ENCODE measurements around the gene DYNC2H1. TPM values are rescaled to one million over a fixed set of nuclear protein-coding genes. Genes with fewer than 3 reads are reported as not detected.

DYNC2H1 gene
- total RNA-seq, 1 donor from 2014 or later = 17.2 TPM

DNA sequence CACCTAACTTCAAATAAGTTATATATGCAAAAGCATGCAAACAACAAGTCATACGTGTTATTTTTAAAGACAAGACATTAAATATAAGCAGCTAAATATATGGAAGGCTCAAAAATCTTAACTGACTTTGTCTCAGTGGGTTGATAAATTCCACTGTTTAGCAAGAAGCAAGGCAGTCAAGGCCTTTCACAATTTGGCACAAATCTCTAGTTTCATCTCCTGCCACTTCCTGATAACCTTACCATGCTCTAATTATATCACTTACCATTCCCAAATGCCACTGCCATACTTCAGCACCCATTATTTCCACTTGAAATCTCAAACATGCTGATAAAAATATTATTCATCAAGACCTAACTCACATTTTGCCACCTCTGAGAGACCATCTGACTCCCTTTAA is 42.1 kb upstream of the DYNC2H1 start:
- no peak overlapping the region for H3K9ac ChIP-seq (ENCODE audit: low read length)
- peaks cover 17% of the 10 kb centered on the region for H3K36me3 ChIP-seq (ENCODE audit: insufficient read depth, low read length)

DNA sequence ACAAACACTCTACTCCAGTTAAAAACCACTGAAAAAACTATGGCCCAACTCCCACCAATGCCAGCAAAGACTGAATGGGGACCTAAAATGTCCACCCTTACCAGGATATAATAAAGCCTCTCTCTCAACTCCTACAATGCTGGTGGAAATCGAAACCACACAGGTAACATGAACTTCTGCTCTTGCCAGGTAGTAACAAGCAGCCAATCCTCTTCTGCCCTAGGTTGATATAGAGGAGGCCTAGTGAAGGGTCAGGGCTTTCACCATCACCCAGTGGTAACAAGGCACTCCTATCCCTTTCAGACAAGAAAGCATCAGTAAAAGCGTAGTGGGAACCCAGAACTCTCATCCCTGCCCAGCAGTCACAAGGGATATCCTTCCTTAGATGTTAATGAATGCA is 39.9 kb upstream of the DYNC2H1 start:
- FAIRE-seq = no peak
- H3K9me3 Mint-ChIP-seq (ENCODE audit: unreplicated experiment) = no peaks in the 10 kb centered on the region
- no peak overlapping the region for H3K4me2 ChIP-seq (ENCODE audit: low read length)

More for the DNA sequence above, 42.1 kb upstream of the DYNC2H1 start:
- Mint-ChIP-seq H3K4me1 (ENCODE audit: low read depth, unreplicated experiment) (peaks cover 6% of the 10 kb centered on the region), H3K9me3 (ENCODE audit: unreplicated experiment) (no peaks in the 10 kb centered on the region), H3K4me3 (ENCODE audit: unreplicated experiment) (no peak overlapping the region), H3K36me3 (ENCODE audit: low read depth, unreplicated experiment) (peaks cover 10% of the 10 kb centered on the region), H3K27ac (ENCODE audit: unreplicated experiment) (no peak overlapping the region), H3K27me3 (ENCODE audit: low read depth, unreplicated experiment) (no peaks in the 10 kb centered on the region)
- Histone ChIP-seq H3K27ac (ENCODE audit: low read depth, low read length) (no peak overlapping the region), H3K4me3 (ENCODE audit: insufficient read depth, low read depth, low read length) (no peak overlapping the region), H3K79me2 (ENCODE audit: insufficient read depth, low read length) (peaks cover 45% of the 10 kb centered on the region), H3K27me3 (ENCODE audit: insufficient read depth, low read length) (no peaks in the 10 kb centered on the region), H3K4me2 (ENCODE audit: low read length) (no peak overlapping the region), H3K4me1 (ENCODE audit: insufficient read depth, low read length) (no peaks in the 10 kb centered on the region), H2AFZ (ENCODE audit: low read depth, low read length) (no peak overlapping the region), H4K20me1 (ENCODE audit: insufficient read depth, low read length) (peaks cover 41% of the 10 kb centered on the region), H3K9me3 (ENCODE audit: insufficient read depth, low read depth, low read length) (no peaks in the 10 kb centered on the region)
- TF ChIP-seq, protein P1, sequence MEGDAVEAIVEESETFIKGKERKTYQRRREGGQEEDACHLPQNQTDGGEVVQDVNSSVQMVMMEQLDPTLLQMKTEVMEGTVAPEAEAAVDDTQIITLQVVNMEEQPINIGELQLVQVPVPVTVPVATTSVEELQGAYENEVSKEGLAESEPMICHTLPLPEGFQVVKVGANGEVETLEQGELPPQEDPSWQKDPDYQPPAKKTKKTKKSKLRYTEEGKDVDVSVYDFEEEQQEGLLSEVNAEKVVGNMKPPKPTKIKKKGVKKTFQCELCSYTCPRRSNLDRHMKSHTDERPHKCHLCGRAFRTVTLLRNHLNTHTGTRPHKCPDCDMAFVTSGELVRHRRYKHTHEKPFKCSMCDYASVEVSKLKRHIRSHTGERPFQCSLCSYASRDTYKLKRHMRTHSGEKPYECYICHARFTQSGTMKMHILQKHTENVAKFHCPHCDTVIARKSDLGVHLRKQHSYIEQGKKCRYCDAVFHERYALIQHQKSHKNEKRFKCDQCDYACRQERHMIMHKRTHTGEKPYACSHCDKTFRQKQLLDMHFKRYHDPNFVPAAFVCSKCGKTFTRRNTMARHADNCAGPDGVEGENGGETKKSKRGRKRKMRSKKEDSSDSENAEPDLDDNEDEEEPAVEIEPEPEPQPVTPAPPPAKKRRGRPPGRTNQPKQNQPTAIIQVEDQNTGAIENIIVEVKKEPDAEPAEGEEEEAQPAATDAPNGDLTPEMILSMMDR (IDR thresholded peaks at IDR 0.05; ENCODE audit: insufficient read depth, low read depth, low read length) = no peak
- TF ChIP-seq EZH2 (IDR thresholded peaks at IDR 0.05; ENCODE audit: insufficient read depth, low read length) = no peak
- DNase-seq (ENCODE audit: low read depth) (no peak), FAIRE-seq (no peak)

DNA sequence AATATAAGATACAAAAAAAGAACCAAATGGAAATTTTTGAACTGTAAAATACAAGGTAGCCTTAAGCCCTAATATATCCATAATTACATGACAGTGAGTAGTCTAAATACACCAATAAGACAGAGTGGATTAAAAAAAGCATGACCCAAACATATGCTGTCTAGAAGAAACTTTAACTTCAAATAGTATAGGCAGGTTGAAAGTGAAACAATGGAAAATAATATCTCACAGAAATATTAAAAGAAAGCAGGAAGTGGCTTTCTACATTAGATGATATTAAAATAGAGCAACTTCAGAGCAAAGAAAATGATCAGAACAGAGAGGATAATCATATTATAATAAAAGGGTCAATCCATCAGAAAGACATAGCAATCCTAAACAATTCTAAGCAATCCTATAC is 39.1 kb upstream of the DYNC2H1 start:
- Histone ChIP-seq H3K9ac (ENCODE audit: low read length) (no peak overlapping the region), H3K9me3 (ENCODE audit: insufficient read depth, low read depth, low read length) (no peaks in the 10 kb centered on the region), H3K4me2 (ENCODE audit: low read length) (no peak overlapping the region), H3K36me3 (ENCODE audit: insufficient read depth, low read length) (peaks cover 11% of the 10 kb centered on the region), H3K27me3 (ENCODE audit: insufficient read depth, low read length) (no peaks in the 10 kb centered on the region), H3K79me2 (ENCODE audit: insufficient read depth, low read length) (peaks cover 59% of the 10 kb centered on the region), H2AFZ (ENCODE audit: low read depth, low read length) (no peak overlapping the region), H3K4me1 (ENCODE audit: insufficient read depth, low read length) (no peaks in the 10 kb centered on the region), H3K4me3 (ENCODE audit: insufficient read depth, low read depth, low read length) (no peak overlapping the region), H4K20me1 (ENCODE audit: insufficient read depth, low read length) (peaks cover 44% of the 10 kb centered on the region), H3K27ac (ENCODE audit: low read depth, low read length) (no peak overlapping the region)
- Mint-ChIP-seq H3K4me1 (ENCODE audit: low read depth, unreplicated experiment) (peaks cover 6% of the 10 kb centered on the region), H3K9me3 (ENCODE audit: unreplicated experiment) (no peaks in the 10 kb centered on the region), H3K27ac (ENCODE audit: unreplicated experiment) (no peak overlapping the region), H3K36me3 (ENCODE audit: low read depth, unreplicated experiment) (peaks cover 10% of the 10 kb centered on the region), H3K27me3 (ENCODE audit: low read depth, unreplicated experiment) (no peaks in the 10 kb centered on the region), H3K4me3 (ENCODE audit: unreplicated experiment) (no peak overlapping the region)
- TF ChIP-seq, protein P1 (IDR thresholded peaks at IDR 0.05; ENCODE audit: insufficient read depth, low read depth, low read length) = no peak
- no peak for TF ChIP-seq EZH2 (IDR thresholded peaks at IDR 0.05; ENCODE audit: insufficient read depth, low read length)
- FAIRE-seq (no peak), DNase-seq (ENCODE audit: low read depth) (no peak)

More for the DNA sequence above, 39.9 kb upstream of the DYNC2H1 start:
- no peak overlapping the region for H3K27ac ChIP-seq (ENCODE audit: low read depth, low read length)
- H4K20me1 ChIP-seq (ENCODE audit: insufficient read depth, low read length) = peaks cover 41% of the 10 kb centered on the region
- Mint-ChIP-seq H3K27ac (ENCODE audit: unreplicated experiment) (no peak overlapping the region), H3K27me3 (ENCODE audit: low read depth, unreplicated experiment) (no peaks in the 10 kb centered on the region), H3K4me3 (ENCODE audit: unreplicated experiment) (no peak overlapping the region), H3K36me3 (ENCODE audit: low read depth, unreplicated experiment) (peaks cover 12% of the 10 kb centered on the region), H3K4me1 (ENCODE audit: low read depth, unreplicated experiment) (peaks cover 6% of the 10 kb centered on the region)
- no peak for TF ChIP-seq EZH2 (IDR thresholded peaks at IDR 0.05; ENCODE audit: insufficient read depth, low read length)
- TF ChIP-seq, protein P1 (IDR thresholded peaks at IDR 0.05; ENCODE audit: insufficient read depth, low read depth, low read length) = no peak
- DNase-seq (ENCODE audit: low read depth) = no peak
- no peak overlapping the region for H2AFZ ChIP-seq (ENCODE audit: low read depth, low read length)
- no peaks in the 10 kb centered on the region for H3K27me3 ChIP-seq (ENCODE audit: insufficient read depth, low read length)
- peaks cover 5% of the 10 kb centered on the region for H3K36me3 ChIP-seq (ENCODE audit: insufficient read depth, low read length)
- no peak overlapping the region for H3K9ac ChIP-seq (ENCODE audit: low read length)
- H3K4me3 ChIP-seq (ENCODE audit: insufficient read depth, low read depth, low read length) = no peak overlapping the region
- peaks cover 56% of the 10 kb centered on the region for H3K79me2 ChIP-seq (ENCODE audit: insufficient read depth, low read length)
- H3K9me3 ChIP-seq (ENCODE audit: insufficient read depth, low read depth, low read length) = no peaks in the 10 kb centered on the region
- no peaks in the 10 kb centered on the region for H3K4me1 ChIP-seq (ENCODE audit: insufficient read depth, low read length)
